Gastroesophageal sphincter (tissue), 4 donors: ENCODE measurements around the gene UNC13B. TPM values are rescaled to one million over a fixed set of nuclear protein-coding genes. Genes with fewer than 3 reads are reported as not detected.
"Not testable (repeated sequence)": the region's sequence is repeated elsewhere in the genome, so short reads cannot be mapped to it uniquely, and the experiment has no call there.

Experiments
- ATAC-seq: fragments of 150-250 bp; one replicate; pipeline ENCODE4 v1.9.1; 2016; ENCODE audit warnings: mild to moderate bottlenecking, moderate library complexity
- H3K27ac ChIP-seq, 4 donors: fragments of 200-600 bp; sonication (generic) in 3 of 4; 1 replicate in 3 of 4; 2 replicates in 1 of 4; pipeline ENCODE4 v1.5.1; 2016 to 2019
- H3K27me3 ChIP-seq: fragments of 200-600 bp; sonication (generic); one replicate; pipeline ENCODE4 v1.5.1; 2019
- H3K36me3 ChIP-seq, 2 donors: fragments of 200-600 bp; sonication (generic); one replicate each; pipeline ENCODE4 v1.5.1; 2019; ENCODE audit warnings: control low read depth in 1 of 2
- H3K4me1 ChIP-seq, 3 donors: fragments of 200-600 bp; sonication (generic); 1 replicate in 2 of 3; 2 replicates in 1 of 3; pipeline ENCODE4 v1.5.1; 2016 to 2019; ENCODE audit warnings: control low read depth in 2 of 3
- H3K4me3 ChIP-seq, 2 donors: fragments of 200-600 bp; sonication (generic); one replicate each; pipeline ENCODE4 v1.5.1; 2019; ENCODE audit warnings: mild to moderate bottlenecking in 1 of 2, moderate library complexity in 1 of 2
- H3K9me3 ChIP-seq, 3 donors: fragments of 200-600 bp; sonication (generic); one replicate each; pipeline ENCODE4 v1.5.1; 2017 to 2019; ENCODE audit warnings: control low read depth in 2 of 3
- EP300 ChIP-seq: sonication (generic); formaldehyde crosslinking; IDR thresholded peaks from one replicate; pipeline ENCODE4 v1.6.1; 2017; ENCODE audit warnings: antibody characterized with exemption, mild to moderate bottlenecking
- POLR2A ChIP-seq, 2 donors: fragments of 450-650 bp; IDR thresholded peaks; one replicate each; pipeline ENCODE4 v1.6.1; 2017; ENCODE audit warnings: antibody characterized with exemption in 2 of 2, mild to moderate bottlenecking in 2 of 2, moderate library complexity in 1 of 2
- POLR2AphosphoS5 ChIP-seq: sonication (generic); formaldehyde crosslinking; IDR thresholded peaks from one replicate; pipeline ENCODE4 v1.6.1; 2017; ENCODE audit warnings: antibody characterized with exemption
- WGBS, 2 donors: methylation state at CpG; one replicate each; pipeline ENCODE4 v1.1.5; 2018; ENCODE audit warnings: low coverage in 1 of 2; 5-methylcytosine and 5-hydroxymethylcytosine counted together
- total RNA-seq, 4 donors: library from RNA; depleted of rRNA; stranded (reverse); fragments of >200 nt; gene quantifications; one replicate each; pipeline ENCODE4 v1.1.0, GENCODE V29; 2016
- TF ChIP-seq, protein P1 (sequence below), 4 experiments: fragments of 200-600 bp in 2 of 4; fragments of 450-650 bp in 2 of 4; sonication (generic) in 1 of 4; IDR thresholded peaks; one replicate each; pipeline ENCODE4 v1.5.1; 2017 to 2019; ENCODE audit warnings: antibody characterized with exemption in 4 of 4, mild to moderate bottlenecking in 2 of 4, moderate library complexity in 2 of 4

Gene UNC13B
- total RNA-seq, 4 donors from 2014 or later = 21.3 to 35.3 (median 31.7) TPM

DNA sequence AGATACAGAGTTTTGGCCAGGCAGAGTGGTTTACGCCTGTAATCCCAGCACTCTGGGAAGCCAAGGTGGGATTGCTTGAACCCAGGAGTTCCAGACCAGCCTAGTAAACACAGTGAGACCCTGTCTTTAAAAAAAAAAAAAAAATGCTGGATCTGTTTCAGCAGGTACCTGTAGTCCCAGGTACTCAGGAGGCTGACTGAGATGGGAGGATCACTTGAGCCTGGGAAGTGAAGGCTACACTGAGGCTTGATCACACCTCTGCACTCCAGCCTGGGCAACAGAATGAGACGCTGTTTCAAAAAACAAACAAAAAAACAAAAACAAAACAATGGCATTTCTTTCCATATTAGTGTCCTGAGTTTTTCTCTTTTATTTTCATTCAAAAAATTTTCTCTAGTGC is 19.0 kb downstream of the UNC13B start:
- ATAC-seq = no peak
- Histone ChIP-seq H3K27ac (no peak overlapping the region), H3K4me1 (no peaks in the 10 kb centered on the region), H3K36me3 (no peaks in the 10 kb centered on the region), H3K4me3 (no peak overlapping the region), H3K27me3 (no peaks in the 10 kb centered on the region), H3K9me3 (no peaks in the 10 kb centered on the region)
- TF ChIP-seq POLR2A (IDR thresholded peaks at IDR 0.05) = no peak
- no peak for TF ChIP-seq POLR2AphosphoS5
- TF ChIP-seq, protein P1, sequence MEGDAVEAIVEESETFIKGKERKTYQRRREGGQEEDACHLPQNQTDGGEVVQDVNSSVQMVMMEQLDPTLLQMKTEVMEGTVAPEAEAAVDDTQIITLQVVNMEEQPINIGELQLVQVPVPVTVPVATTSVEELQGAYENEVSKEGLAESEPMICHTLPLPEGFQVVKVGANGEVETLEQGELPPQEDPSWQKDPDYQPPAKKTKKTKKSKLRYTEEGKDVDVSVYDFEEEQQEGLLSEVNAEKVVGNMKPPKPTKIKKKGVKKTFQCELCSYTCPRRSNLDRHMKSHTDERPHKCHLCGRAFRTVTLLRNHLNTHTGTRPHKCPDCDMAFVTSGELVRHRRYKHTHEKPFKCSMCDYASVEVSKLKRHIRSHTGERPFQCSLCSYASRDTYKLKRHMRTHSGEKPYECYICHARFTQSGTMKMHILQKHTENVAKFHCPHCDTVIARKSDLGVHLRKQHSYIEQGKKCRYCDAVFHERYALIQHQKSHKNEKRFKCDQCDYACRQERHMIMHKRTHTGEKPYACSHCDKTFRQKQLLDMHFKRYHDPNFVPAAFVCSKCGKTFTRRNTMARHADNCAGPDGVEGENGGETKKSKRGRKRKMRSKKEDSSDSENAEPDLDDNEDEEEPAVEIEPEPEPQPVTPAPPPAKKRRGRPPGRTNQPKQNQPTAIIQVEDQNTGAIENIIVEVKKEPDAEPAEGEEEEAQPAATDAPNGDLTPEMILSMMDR (IDR thresholded peaks at IDR 0.05) = no peak
- no peak for TF ChIP-seq EP300
- 92 to 100% methylated on average over 1 to 2 of the region's 2 CpGs for WGBS, 2 donors

GRCh38 chr9:35182401-35182800 is 20.6 kb downstream of the UNC13B start:
- H3K36me3 ChIP-seq, H3K27ac ChIP-seq, H3K9me3 ChIP-seq, H3K27me3 ChIP-seq, H3K4me3 ChIP-seq, H3K4me1 ChIP-seq, ATAC-seq: not testable (repeated sequence)
- whole genome bisulfite sequencing, 2 donors = 65% methylated on average over 2 of the region's 3 CpGs; no CpG with 5 or more reads in 1 of the 2 donors

- H3K9me3 ChIP-seq, H3K4me3 ChIP-seq, H3K27ac ChIP-seq, ATAC-seq, H3K4me1 ChIP-seq, H3K27me3 ChIP-seq, H3K36me3 ChIP-seq: not testable (repeated sequence)
- WGBS, 2 donors = no CpG with 5 or more reads among the region's 56 CpGs
Observed at GRCh38 chr9:35182996-35183754, 21.4 kb downstream of the UNC13B start.

DNA sequence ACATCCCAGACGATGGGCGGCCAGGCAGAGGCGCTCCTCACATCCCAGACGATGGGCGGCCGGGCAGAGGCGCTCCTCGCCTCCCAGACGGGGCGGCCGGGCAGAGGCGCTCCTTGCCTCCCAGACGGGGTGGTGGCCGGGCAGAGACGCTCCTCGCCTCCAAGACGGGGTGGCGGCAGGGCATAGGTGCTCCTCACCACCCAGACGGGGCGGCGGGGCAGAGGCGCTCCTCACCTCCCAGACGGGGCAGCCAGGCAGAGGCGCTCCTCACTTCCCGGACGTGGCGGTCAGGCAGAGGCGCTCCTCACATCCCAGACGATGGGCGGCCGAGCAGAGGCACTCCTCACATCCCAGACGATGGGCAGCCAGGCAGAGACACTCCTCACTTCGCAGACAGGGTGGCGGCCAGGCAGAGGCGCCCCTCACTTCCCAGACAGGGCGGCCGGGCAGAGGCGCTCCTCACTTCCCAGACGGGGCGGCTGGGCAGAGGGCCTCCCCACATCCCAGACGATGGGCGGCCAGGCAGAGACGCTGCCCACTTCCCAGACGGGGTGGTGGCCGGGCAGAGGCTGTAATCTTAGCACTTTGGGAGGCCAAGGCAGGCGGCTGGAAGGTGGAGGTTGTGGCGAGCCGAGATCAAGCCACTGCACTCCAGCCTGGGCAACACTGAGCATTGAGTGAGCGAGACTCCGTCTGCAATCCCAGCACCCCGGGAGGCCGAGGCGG is 22.1 kb downstream of the UNC13B start:
- not testable (repeated sequence) for H3K27me3 ChIP-seq, ATAC-seq, H3K36me3 ChIP-seq, H3K9me3 ChIP-seq, H3K4me3 ChIP-seq, H3K27ac ChIP-seq, H3K4me1 ChIP-seq
- WGBS, 2 donors = no CpG with 5 or more reads among the region's 53 CpGs

DNA sequence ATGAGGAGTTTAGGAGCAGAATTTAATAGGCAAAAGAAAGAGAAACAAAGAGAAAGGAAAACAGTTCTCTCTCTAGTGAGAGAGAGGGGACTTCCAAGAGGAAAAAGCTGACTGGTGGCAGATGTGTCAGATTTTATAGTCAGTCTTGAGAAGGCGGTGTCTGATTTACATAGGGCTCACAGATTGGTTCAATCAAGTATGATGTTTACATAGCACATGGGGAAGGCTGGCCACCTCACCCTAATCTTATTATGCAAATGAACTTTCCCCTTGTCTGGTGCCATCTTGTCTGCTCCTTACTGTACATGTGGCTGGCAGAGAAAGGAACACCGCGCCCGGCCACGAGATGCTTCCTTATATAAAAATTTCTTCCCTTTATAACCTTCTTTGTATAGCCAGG is 24.7 kb downstream of the UNC13B start:
- no peaks in the 10 kb centered on the region for H3K36me3 ChIP-seq
- no peaks in the 10 kb centered on the region for H3K27me3 ChIP-seq
- ATAC-seq = no peak
- no peak overlapping the region for H3K4me3 ChIP-seq
- no peaks in the 10 kb centered on the region for H3K4me1 ChIP-seq
- WGBS, 2 donors = 98 to 100% methylated on average over 2 to 5 of the region's 5 CpGs
- TF ChIP-seq, protein P1 (IDR thresholded peaks at IDR 0.05) = no peak
- TF ChIP-seq POLR2A (IDR thresholded peaks at IDR 0.05) = no peak
- TF ChIP-seq POLR2AphosphoS5 = no peak
- no peak for TF ChIP-seq EP300
- H3K9me3 ChIP-seq = no peaks in the 10 kb centered on the region
- no peak overlapping the region for H3K27ac ChIP-seq

DNA sequence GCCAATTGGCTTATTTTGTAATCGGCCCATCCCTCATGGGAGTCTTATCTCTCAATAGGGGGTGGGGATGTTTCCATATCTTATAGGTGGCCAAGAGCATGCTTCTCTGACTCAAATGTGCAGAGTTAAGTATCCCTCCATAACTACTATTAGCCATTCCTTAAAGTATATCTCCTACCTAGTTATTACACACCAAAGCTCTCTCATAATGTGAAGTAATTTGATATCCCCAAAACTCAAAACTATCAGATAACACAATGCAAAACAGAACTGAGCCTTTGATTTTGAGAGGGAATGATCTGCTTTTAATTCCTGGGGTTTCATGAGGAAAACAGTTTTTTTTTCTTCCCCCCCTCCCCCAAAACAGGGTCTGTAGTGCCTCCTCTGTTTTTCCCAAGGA is 28.4 kb downstream of the UNC13B start:
- Histone ChIP-seq H3K27ac (no peak overlapping the region), H3K36me3 (no peaks in the 10 kb centered on the region), H3K9me3 (peaks cover 0 to 12% (median 0%) of the 10 kb centered on the region in 3 donors), H3K4me3 (no peak overlapping the region), H3K4me1 (no peaks in the 10 kb centered on the region), H3K27me3 (no peaks in the 10 kb centered on the region)
- 100% methylated on average over 1 of the region's 1 CpG; no CpG with 5 or more reads in 1 of the 2 donors for WGBS, 2 donors
- ATAC-seq = no peak
- TF ChIP-seq POLR2A (IDR thresholded peaks at IDR 0.05) = no peak
- TF ChIP-seq EP300 = no peak
- TF ChIP-seq, protein P1 (IDR thresholded peaks at IDR 0.05) = no peak
- TF ChIP-seq POLR2AphosphoS5 = no peak
